Keratinocyte (primary cell): Measurements from ENCODE around the gene UGT1A8. TPM values are rescaled to one million over a fixed set of nuclear protein-coding genes. Genes with fewer than 3 reads are reported as not detected.

Experiments
- DNase-seq: peaks from one replicate; pipeline ENCODE4 v3.0.0-alpha.2; 2011; ENCODE audit warnings: low read depth, missing footprints, low spot score
- FAIRE-seq: peaks from 2 replicates; lab custom pipeline; 2011; peaks lifted over from hg19 to GRCh38; lab: Jason Lieb, UNC
- H2AFZ ChIP-seq: 2 replicates; pipeline ENCODE4 v1.6.0; 2012; ENCODE audit warnings: low read length, control low read depth, inconsistent platforms; ENCODE audit not compliant: control insufficient read depth
- H3K27ac ChIP-seq: 2 replicates; pipeline ENCODE4 v1.5.1; 2011; ENCODE audit warnings: low read length; ENCODE audit not compliant: control insufficient read depth, insufficient read depth
- H3K27me3 ChIP-seq: 3 replicates; pipeline ENCODE4 v1.6.0; 2011; ENCODE audit warnings: low read length; ENCODE audit not compliant: control insufficient read depth, insufficient read depth; ENCODE audit errors: extremely low read depth
- H3K36me3 ChIP-seq, 2 experiments: 2 replicates in 1 of 2; 3 replicates in 1 of 2; pipeline ENCODE4 v1.5.1; 2011; ENCODE audit warnings: low read length in 2 of 2, mild to moderate bottlenecking in 1 of 2; ENCODE audit not compliant: control insufficient read depth in 2 of 2, insufficient read depth in 2 of 2; ENCODE audit errors: extremely low read depth in 1 of 2
- H3K4me1 ChIP-seq: 3 replicates; pipeline ENCODE4 v1.5.1; 2011; ENCODE audit warnings: low read length; ENCODE audit not compliant: control insufficient read depth, insufficient read depth; ENCODE audit errors: extremely low read depth
- H3K4me2 ChIP-seq: 3 replicates; pipeline ENCODE4 v1.6.0; 2011; ENCODE audit warnings: low read depth, low read length; ENCODE audit not compliant: control insufficient read depth, insufficient read depth; ENCODE audit errors: extremely low read depth
- H3K4me3 ChIP-seq, 3 experiments: fragments of 200-600 bp in 1 of 3; sonication (generic) in 1 of 3; 2 replicates in 2 of 3; 3 replicates in 1 of 3; pipeline ENCODE4 v1.5.1; 2011 to 2016; ENCODE audit warnings: low read length in 3 of 3, mild to moderate bottlenecking in 3 of 3, control low read depth in 2 of 3, inconsistent platforms in 1 of 3, low read depth in 1 of 3, mixed read lengths in 1 of 3, mixed run types in 1 of 3, moderate library complexity in 1 of 3; ENCODE audit not compliant: control insufficient read depth in 2 of 3, insufficient read depth in 2 of 3; ENCODE audit errors: extremely low read depth in 1 of 3
- H3K79me2 ChIP-seq: 2 replicates; pipeline ENCODE4 v1.6.0; 2012; ENCODE audit warnings: low read length; ENCODE audit not compliant: control insufficient read depth, insufficient read depth
- H3K9ac ChIP-seq: 3 replicates; pipeline ENCODE4 v1.6.0; 2011; ENCODE audit warnings: low read length; ENCODE audit not compliant: control insufficient read depth, insufficient read depth; ENCODE audit errors: extremely low read depth
- H3K9me1 ChIP-seq: 3 replicates; pipeline ENCODE4 v1.6.0; 2011; ENCODE audit warnings: low read length; ENCODE audit not compliant: control insufficient read depth, insufficient read depth; ENCODE audit errors: extremely low read depth
- H3K9me3 ChIP-seq: 2 replicates; pipeline ENCODE4 v1.5.1; 2012; ENCODE audit warnings: low read depth, low read length; ENCODE audit not compliant: control insufficient read depth
- H4K20me1 ChIP-seq: 3 replicates; pipeline ENCODE4 v1.6.0; 2011; ENCODE audit warnings: low read length; ENCODE audit not compliant: control insufficient read depth, insufficient read depth; ENCODE audit errors: extremely low read depth
- EZH2 ChIP-seq: IDR thresholded peaks from one replicate; pipeline ENCODE4 v1.6.1; 2012; ENCODE audit warnings: inconsistent platforms, mild to moderate bottlenecking, low read length, moderate library complexity
- dilution Hi-C: fragments of 300-500 bp; cut with MboI; formaldehyde crosslinking; loops from one replicate; pipeline ENCODE4 v1.7.0; 2020; ENCODE audit warnings: low sequenced_read_pairs; ENCODE audit not compliant: extremely low pct_ligation_motif_present
- polyA plus RNA-seq, 5 experiments: library from polyadenylated mRNA; depleted of rRNA in 3 of 5; stranded (reverse) in 3 of 5; stranded (forward) in 1 of 5; unstranded in 1 of 5; fragments of >200 nt; gene quantifications; 1 replicate in 1 of 5; 2 replicates in 3 of 5; 3 replicates in 1 of 5; pipeline versions ENCODE4 v1.2.1 to v1.2.3, GENCODE V29; 2011 to 2012; ENCODE audit warnings: missing spikeins in 2 of 5, low read depth in 1 of 5, low replicate concordance in 1 of 5
- TF ChIP-seq, protein P1 (sequence below), 3 experiments: IDR thresholded peaks in 1 of 3; conservative IDR thresholded peaks in 1 of 3; optimal IDR thresholded peaks in 1 of 3; 2 replicates in 2 of 3; 3 replicates in 1 of 3; pipeline versions ENCODE3 to v1.5.1; 2011; ENCODE audit warnings: low read length in 3 of 3, mild to moderate bottlenecking in 3 of 3, moderate library complexity in 2 of 3, control low read depth in 1 of 3, inconsistent platforms in 1 of 3; ENCODE audit not compliant: insufficient read depth in 2 of 3; ENCODE audit errors: extremely low read depth in 1 of 3

UGT1A8 gene
- polyA plus RNA-seq, 1 donor (not counting 4 experiments of a cell fraction or from before 2014, with no cell fraction given), result 0.64 TPM

DNA sequence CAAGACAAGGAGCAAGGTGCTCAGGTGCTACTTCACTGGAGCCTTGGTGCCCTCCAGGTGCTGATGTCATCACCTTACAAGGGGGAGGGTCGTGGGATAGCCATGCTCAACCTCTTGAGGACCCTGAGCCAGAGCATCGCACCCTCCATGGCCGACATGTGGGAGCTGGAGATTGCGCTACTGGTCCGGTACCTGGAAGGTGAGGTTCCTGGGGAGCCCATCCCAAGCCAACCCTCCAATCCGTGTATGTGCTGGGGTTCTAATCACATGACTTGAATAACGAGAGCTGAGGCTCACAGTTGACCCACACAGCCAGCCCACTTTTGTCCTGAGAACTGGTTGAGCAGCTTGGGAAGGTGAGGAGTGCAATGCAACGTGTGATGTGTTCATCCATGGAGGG lies 186.6 kb downstream of the UGT1A8 start:
- dilution Hi-C loops, result no loop called here

DNA sequence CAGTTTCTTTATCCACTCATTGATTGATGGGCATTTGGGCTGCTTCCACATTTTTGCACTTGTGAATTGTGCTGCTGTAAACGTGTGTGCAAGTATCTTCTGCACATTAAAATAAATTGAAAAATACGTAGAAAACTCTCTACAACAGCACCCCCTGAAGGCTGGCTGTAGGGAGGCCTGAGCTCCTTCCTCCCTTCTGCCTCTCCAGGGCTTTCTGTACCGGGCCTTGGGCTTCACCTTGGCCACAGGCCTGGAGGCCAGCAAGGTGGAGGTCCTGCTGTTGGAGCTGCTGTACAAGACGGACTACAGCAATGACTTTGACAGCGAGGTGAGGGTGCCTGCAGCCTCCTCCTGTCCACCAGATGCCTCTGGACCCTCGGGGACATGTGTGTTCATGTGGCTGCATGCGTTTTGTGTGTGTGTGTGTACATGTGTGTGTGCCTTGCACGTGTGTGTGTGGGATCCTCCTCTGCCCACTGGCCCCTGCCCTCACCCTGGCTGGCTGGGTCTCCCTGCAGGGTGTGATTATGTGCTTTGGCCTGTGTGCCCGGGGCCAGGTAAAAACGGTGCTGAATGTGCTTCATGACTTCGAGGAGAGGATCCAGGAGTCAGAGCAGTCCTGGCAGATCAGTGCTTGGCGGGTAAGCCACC lies 189.9 kb downstream of the UGT1A8 start:
- Histone ChIP-seq H3K9ac (no peak overlapping the region), H3K27ac (no peak overlapping the region), H3K79me2 (no peaks in the 10 kb centered on the region), H4K20me1 (no peaks in the 10 kb centered on the region), H3K27me3 (peaks cover 14% of the 10 kb centered on the region), H2AFZ (no peak overlapping the region), H3K4me3 (no peak overlapping the region), H3K4me2 (no peak overlapping the region), H3K9me3 (no peaks in the 10 kb centered on the region), H3K4me1 (no peaks in the 10 kb centered on the region), H3K36me3 (no peaks in the 10 kb centered on the region), H3K9me1 (no peaks in the 10 kb centered on the region)
- FAIRE-seq, result no peak
- dilution Hi-C loops, result no loop called here
- TF ChIP-seq, protein P1, sequence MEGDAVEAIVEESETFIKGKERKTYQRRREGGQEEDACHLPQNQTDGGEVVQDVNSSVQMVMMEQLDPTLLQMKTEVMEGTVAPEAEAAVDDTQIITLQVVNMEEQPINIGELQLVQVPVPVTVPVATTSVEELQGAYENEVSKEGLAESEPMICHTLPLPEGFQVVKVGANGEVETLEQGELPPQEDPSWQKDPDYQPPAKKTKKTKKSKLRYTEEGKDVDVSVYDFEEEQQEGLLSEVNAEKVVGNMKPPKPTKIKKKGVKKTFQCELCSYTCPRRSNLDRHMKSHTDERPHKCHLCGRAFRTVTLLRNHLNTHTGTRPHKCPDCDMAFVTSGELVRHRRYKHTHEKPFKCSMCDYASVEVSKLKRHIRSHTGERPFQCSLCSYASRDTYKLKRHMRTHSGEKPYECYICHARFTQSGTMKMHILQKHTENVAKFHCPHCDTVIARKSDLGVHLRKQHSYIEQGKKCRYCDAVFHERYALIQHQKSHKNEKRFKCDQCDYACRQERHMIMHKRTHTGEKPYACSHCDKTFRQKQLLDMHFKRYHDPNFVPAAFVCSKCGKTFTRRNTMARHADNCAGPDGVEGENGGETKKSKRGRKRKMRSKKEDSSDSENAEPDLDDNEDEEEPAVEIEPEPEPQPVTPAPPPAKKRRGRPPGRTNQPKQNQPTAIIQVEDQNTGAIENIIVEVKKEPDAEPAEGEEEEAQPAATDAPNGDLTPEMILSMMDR (optimal IDR thresholded peaks at IDR 0.05 in 1 of 3, IDR thresholded peaks at IDR 0.05 in 1 of 3, conservative IDR thresholded peaks at IDR 0.05 in 1 of 3; ENCODE audit: extremely low read depth in 1 of 3, insufficient read depth in 2 of 3, low read length in 3 of 3), result peak; percentile 4 to 30 (median 6)
- no peak for TF ChIP-seq EZH2
- DNase-seq, result no peak

More for the DNA sequence above, 186.6 kb downstream of the UGT1A8 start:
- Histone ChIP-seq H3K9me3 (no peaks in the 10 kb centered on the region), H3K4me1 (peaks cover 5% of the 10 kb centered on the region), H3K36me3 (no peaks in the 10 kb centered on the region), H3K27me3 (peaks cover 10% of the 10 kb centered on the region), H3K4me3 (no peak overlapping the region), H3K9me1 (no peaks in the 10 kb centered on the region), H3K9ac (no peak overlapping the region), H2AFZ (no peak overlapping the region), H3K4me2 (no peak overlapping the region), H3K79me2 (no peaks in the 10 kb centered on the region), H4K20me1 (no peaks in the 10 kb centered on the region), H3K27ac (no peak overlapping the region)
- TF ChIP-seq EZH2, result no peak
- TF ChIP-seq, protein P1 (optimal IDR thresholded peaks at IDR 0.05 in 1 of 3, IDR thresholded peaks at IDR 0.05 in 1 of 3, conservative IDR thresholded peaks at IDR 0.05 in 1 of 3; ENCODE audit: extremely low read depth in 1 of 3, insufficient read depth in 2 of 3, low read length in 3 of 3), result no peak
- no peak for DNase-seq
- no peak for FAIRE-seq
